ENCODE measurements around the gene SRRM4.

DNA sequence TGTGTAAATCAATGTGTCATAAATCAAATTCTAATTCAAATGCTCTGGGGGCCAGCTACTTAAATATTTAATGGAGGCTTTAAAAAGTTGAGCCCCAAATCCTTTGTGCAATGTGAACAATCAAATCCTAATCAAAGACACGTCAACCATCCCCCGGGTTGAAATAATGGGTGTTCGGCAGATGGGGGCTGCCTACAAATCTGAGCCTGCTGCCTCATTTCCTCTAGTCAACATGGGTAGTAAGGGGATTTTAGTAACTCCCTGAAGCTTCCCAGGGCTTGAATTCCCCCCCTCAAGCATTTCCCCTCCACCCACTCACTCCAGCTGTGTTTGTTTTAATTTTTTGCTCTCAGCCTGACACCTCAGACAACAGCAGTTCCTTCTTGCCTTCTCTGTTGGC is 37.8 kb downstream of the SRRM4 start:
- TF ChIP-seq, protein P1, sequence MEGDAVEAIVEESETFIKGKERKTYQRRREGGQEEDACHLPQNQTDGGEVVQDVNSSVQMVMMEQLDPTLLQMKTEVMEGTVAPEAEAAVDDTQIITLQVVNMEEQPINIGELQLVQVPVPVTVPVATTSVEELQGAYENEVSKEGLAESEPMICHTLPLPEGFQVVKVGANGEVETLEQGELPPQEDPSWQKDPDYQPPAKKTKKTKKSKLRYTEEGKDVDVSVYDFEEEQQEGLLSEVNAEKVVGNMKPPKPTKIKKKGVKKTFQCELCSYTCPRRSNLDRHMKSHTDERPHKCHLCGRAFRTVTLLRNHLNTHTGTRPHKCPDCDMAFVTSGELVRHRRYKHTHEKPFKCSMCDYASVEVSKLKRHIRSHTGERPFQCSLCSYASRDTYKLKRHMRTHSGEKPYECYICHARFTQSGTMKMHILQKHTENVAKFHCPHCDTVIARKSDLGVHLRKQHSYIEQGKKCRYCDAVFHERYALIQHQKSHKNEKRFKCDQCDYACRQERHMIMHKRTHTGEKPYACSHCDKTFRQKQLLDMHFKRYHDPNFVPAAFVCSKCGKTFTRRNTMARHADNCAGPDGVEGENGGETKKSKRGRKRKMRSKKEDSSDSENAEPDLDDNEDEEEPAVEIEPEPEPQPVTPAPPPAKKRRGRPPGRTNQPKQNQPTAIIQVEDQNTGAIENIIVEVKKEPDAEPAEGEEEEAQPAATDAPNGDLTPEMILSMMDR (IDR thresholded peaks at IDR 0.05): no peak
- no peak for TF ChIP-seq POLR2A (IDR thresholded peaks at IDR 0.05)
- TF ChIP-seq EP300 (IDR thresholded peaks at IDR 0.05): no peak

Data from tibial nerve (tissue), 4 donors.